Astrocyte of the hippocampus (primary cell): ENCODE data around the gene DYNLT4.

ENCODE experiments used
- DNase-seq: peaks from one replicate; pipeline ENCODE4 v3.0.0; 2011; ENCODE audit warnings: low read depth, low spot score

DYNLT4 gene

GRCh38 chr1:44757420-44757819, 49.7 kb downstream of the DYNLT4 start:
- DNase-seq, result no peak
